NCI-H1930 (cell line): ENCODE measurements around the gene TNS3.

Experiments used
- DNase-seq, 2 experiments: peaks; one replicate each; lab custom pipeline; 2025; lab: John Stamatoyannopoulos, UW

The TNS3 gene

DNA sequence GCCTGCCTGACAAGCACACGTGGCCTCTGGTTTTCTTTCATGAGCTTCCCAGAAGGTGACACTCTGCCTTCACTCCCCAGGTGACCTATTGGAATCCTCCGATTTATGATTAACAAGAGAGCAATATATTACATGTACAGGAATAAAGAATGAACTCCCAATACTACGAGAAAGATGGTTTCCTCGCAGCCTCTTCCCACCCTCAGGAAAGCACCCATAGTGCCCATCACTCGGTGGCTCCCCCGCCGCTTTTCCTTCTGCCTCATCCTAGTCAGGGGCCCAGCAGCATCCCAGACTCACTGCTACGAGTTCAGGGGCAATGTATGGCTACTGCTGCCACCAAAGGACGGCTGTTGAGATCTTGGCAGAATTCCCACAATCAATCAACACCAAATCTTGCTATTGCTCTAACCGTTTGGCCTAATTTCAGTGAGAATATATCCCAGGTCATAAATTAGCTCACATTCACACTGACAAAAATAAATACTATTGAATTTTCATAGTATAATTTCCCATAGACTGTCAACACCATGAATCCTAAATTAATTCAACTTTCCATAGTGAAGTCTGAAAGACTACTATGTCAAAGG is 196.3 kb downstream of the TNS3 start:
- no peak for DNase-seq

DNA sequence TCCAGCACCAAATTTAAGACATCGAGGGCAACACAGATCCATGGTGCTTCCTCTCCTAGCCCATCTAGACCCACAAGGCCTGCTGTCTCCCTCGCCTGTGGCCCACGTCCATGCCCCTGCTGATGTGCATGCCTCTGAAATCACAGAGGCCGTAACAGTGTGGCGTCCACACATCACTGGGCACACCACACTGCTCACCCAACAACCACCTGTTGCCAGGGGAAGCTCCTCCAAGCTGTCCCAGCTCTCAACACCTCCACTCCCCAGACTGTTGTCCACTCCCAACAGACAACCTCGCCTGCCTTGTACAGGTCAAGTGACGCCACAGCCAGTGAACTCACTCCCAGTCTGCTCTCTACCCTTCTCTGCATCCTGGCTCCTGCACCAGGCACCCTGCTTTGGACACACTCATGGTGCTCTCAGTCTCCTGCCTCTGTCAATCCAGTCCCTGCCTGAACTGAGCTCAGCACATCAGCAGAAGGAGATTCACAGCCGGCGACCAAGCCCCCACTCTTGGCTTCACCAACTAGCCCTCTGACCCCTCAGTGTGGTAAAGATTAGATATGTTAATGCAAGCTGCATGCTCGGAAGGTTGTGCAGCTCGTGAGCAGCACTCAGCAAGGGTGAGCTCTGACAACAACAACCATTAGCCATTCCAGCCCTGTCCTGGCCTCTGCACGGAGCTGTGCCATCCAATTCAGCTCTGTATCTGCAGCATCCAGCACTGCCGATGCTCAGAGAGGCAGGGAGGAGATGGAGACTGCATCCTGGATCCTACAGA is 197.0 kb downstream of the TNS3 start:
- DNase-seq: no peak

DNA sequence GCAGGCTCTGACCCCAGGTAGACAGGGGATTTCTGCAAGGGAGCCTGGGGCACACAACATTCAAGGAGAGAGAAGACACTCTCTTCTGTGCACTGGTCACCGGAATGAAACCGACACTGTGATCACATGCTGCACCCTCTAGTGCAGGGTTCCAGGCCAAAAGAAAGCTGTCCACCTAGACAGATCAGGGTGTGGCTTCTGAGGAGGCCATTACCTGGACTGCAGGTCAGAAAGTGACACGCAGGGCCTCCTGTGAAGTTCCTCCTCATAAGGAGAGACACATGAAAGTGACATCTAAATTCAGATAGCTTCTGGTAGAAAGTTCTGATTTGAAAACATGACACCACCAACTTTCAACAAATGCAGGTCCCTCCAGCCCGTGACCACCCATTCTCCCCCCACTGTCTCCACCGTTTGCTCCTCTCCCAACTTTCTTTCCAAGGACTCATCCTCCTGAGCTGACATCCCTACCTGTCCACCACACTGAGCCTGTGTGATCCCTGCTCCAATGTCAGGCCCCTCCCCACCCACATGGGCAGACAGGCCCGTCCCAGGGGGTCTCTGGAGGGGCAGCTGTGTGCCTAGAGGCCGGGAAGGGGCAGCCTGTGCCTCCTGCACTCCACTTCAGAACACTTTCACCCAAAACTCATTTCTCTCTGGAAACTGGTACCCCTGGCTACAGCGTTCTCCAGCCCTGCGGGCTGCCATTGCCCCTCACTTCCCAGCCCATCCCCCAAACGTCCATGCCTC is 198.0 kb downstream of the TNS3 start:
- DNase-seq: no peak

DNA sequence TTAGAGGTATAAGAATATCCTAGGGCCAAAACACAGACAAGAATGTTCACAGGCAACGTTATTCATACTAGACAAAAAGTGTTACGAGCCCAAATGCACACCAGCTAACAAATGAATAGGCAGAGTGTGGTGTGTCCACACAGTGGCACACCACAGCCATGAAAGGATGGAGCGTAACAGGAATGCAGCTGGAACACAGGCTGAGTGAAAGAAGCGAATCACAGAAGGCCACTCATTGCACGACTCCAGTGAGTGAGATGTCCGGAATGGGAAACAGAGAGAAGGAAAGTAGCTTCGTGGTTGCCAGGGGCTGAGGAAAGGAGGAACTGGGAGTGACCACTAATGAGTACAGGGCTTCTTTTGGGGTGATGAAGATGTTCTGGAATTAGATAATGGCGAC is 198.8 kb downstream of the TNS3 start:
- no peak for DNase-seq

DNA sequence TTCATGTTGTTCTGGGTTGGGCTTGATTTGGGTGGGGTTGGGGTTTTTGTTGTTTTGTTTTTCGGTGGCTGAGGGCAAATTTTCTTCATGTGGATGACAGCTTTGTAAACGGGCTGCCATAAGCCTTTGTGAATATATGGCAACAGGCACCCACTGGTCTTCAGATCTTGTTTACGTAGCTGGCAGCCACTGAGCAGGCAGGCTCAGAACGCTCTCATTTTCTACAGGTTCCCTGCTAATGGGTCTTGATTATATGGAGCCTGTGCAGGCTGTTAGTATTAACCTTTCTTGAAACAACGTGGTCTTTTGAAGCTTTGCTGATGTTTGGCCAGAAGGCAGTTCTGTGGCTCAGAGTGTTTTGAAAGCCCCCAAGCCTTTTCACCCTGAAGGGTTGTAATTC is 199.7 kb downstream of the TNS3 start:
- DNase-seq: no peak

DNA sequence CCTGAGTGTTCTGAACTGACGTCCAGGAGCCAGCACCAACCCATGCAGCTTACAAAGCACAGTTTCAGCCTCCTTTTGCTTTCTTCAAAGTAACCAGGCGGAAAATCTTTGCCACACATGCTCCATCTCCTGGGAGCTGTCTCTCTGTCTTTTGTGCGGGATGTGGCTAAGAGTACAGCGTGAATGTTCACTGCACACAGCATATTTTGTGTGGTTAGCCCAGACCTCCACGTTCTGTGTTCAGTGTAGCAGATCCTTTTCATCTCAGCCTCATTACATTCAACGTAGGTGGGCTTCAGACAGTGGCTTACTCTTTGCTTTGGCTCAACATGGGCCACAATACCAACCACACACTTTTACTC is 200.8 kb downstream of the TNS3 start:
- DNase-seq: no peak

DNA sequence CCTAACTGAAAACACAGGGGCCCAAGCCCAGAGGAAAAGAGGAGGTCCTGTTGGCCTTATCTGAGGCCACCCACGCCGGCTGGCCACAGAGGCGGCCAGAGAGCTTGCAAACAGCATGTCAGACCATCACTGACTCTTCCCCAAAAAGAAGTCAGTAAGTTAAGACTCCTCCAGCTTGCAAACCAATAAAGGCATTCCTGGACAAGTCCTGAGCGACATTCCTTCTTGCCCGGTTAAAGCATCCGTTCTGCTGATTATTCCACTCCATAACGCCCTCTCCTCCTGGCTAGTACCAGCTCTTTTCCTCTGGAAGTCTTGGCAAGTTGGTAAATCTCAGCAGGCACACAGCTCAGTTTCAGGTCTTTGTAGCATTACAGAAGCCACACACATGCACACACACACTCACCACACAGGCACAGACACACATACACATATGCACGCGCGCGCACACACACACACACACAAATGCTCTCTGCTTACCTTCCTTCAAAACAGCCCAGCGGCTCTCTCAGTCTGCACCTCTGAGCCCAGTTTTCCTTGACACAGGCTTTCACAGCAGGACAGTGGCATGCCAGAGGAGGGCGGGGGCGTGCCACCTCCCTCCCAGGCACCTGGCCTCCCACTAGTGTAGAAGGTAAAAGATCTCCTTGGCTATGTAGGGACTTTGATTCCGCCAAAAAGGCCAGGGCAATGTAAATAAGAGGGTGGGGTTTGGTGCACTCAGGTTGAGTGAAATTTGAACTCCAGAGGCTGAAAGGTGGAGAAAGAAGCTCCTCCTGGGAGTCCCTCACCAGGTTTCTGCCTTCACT is 201.4 kb downstream of the TNS3 start:
- DNase-seq: no peak

DNA sequence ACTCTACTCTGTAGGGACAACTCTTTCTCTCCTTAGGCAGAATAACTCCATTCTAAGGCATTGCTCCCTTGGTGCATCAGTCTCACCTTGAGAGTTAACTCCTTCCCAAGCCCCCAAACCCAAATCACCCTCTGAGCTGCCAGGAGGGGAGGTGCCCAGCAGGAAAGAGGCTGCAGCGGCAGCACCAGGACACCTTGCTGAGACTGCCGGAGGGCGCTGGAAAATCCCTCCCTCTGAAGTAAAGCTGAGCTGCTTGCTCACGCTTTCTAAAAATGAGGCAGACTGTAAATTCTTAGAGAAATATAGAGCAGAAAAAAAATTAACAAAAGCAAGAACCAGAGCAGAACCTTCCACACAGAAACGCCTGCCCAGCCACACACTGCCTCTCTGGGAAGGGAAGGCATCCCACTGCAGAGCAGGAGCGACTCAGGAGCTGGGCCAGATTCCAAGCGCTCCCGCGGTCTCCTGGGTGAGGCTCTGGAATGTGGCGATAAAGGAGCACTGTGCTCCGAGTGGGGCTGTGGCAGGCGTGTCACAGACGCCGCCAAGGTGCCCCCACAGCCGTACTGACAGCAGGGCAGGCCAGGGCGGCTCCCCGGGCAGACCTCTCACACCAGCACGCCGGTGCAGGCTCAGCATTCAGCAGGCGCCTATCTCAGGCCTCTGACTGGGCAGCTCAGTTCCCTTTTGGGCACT is 202.1 kb downstream of the TNS3 start:
- no peak for DNase-seq

DNA sequence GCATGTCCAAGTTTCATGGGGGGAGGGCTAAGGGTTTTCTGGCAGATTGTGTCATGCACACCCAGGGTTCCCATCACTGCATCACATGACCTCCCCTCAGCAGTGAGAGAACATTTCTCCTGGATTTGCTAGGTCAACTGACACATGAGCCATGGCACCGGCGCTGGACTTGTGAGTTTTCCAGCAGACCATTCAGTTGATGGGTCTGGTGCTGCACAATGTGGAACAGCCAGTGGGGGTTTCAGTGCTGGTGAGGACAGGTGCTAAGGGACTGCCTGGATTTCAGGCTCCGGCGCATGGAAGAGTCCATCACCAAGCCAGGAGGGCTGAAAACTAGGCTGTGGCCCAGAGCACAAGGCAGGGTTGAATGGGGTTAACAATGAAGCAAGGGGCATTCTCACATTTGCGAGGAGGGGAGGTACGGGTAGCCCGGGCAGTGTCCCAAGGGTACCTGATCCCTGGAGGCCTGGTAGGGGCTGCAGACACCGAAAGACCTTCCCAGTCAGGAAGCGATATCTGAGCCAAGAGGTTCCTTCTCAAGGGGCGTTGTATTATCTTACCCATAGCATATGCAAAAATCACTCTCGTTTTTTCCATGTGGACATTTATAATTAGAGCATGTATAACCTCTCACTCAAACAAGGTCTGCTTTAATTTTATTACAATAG is 203.0 kb downstream of the TNS3 start:
- no peak for DNase-seq

DNA sequence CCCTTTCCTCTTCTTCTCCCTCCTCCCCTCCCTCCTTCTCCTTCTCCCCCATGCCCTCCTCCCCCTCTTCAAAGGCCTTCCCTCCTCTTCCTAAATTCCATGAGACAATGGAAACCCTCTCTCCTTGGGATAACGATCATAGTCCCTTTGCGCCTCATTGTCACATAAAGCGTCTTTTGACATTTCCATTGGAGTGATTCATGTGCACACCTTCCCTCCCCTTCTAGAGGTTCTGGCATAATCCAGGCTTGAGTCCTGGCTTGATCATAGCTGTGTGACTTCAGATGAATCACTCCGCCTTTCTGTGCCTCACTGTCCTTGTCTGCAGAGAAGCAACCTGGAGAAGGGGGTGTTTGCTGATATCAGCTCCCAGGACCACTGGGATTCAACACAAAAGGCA is 204.2 kb downstream of the TNS3 start:
- no peak for DNase-seq

DNA sequence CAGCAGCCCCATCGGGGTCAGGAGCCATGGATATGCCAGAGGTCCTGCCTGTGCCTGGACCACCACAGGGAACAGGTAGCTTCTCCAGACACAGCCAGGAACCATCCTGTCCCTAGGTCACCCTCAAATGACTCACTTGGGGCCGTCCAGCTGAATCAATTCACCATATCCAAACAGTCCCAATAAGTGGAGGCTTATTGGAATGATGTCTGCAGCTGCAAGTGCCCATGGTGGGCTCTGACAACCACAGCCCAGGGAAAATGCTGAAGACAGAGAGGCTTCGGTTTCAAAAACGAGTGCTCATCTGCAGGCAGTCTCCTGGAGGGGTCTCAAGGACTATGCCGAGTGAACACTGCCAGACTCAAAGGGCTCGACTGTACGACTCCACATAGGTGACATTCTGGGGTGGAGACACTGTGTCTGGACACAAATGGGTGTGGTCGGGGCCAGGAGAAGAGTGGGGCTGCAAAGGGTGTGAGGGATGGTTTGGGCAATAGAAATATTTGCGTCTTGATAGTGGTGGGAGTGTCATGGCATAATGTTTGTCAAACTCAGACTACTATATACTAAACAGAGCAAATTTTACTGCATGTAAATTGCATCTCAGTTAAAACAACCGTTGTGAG is 204.8 kb downstream of the TNS3 start:
- DNase-seq: no peak

DNA sequence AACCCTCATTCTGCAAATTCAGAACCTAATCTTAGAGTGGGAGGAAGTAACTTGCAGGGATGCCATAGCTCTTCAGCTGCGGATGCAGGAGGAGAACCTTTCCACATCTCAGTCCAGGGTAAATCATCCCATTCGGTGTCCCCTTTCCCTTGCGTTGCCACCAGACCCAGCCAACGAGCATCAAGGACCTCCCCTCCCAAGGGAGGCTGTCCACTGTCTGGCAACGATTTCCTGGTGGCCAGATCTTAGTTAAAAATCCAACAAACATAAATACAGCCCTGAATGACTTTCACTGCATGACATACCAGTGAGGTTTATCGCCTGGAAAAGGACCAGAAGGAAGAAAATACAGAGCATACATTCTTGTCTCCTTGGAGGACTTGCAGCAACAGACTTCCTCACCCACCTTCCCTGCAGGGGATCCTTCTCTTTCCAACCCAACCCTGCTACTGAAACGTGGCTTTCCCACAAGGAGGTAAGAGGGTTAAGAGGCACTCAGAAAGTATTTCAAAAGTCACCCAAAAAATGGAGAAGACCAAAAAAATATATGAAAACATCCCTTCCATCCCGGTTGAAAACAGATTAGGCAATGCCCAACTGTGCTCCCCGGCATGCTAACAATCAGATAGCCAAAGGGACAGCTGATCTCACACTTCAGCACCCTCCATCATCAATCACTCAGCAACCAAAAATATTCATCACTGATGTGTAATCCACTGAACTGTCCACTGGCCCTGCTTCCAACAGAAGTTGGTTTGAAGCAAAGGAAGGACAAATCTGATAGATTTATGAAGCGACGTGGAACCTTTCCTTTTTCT is 206.6 kb downstream of the TNS3 start:
- DNase-seq: no peak

DNA sequence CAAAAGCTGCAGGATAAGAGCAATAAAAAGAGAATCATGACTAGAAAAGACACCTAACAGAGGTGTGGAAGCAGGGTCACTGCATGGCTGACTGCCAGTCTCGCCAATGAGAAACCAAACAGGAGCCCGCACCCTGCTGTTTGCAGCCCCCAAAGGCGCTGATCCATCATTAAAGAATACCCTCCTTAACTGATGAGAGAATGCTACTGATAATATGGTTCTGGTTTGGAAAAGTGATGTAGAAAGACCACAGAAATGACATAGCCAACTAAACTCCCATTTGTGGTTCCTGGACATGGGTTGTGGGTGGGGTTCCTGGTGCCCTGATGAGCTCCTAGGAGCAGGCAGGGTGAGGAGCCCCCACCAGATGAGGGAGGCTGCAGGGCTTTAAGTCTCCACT is 207.4 kb downstream of the TNS3 start:
- no peak for DNase-seq

DNA sequence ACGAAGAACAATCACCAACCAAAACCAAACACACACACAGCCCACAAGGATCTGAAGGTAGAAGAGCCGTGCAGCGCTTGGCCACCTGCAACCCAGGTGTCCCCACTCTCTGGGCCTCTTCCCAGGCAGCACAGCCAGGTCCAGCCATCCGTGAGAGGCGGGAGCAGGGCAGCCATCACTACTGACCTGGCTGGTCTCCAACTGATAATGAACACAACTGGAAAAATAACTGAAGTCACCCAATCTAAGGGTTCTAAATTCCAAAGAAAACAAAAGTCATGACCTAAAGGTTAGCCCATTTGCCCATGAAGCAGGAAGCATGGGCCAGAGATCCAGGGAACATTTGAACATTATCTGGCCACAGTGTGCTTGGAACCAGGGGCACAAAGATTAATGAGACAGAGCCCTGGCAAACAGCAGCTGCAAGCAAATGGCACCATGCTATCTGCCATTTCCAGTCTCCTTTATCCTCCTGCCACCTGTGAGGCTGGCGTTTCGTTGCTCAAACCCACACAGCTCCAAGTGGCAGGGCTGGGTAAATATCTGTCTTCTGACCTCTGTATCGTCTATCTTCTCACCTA is 207.9 kb downstream of the TNS3 start:
- DNase-seq: no peak

DNA sequence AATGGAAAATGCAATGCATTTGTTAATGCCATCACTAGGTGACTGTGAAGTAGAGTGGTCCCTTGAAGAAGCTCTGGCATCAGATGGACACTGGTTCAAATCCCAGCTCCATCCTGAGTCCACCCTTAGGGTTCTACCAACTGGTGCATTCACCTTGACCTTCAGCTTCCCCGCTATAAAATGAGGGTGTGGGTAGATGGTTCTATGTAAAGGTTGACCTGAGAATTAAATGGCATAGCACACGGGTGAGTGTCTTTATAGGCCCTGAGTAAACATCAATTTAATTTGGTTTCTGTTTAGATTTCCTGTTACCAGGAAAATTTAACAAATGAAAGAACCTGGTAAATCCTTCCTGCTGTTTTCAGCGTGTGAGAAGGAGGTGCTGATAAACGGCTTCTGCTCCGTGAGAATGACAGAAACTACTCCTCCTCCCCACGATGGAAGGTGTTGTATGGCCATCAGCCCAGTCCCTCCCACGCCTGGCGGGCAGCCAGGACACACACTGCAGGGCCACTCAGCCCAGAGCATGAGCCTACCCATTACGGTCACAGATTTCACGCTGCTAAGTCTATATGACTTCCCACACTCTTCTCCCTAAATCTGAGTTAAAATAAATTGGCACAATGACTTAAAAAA is 210.1 kb downstream of the TNS3 start:
- no peak for DNase-seq

DNA sequence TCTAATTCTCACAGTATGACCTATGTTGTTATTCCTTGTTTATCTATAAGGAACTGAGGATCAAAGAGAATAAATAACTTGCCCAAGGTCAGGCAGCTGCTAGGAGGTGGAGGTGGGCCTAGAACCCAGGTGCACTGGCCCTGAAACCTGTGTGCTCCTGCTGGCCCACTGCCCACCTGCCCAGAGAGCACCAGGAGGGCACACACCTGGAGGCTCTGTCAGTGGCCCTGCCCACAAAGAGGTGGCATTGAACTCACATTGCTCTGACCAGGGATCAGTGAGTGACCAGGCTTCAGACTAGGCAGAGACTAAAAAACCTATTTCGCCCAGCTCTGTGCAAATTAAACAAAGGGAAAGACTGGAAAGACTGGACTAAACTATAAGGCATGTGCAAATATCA is 210.6 kb downstream of the TNS3 start:
- DNase-seq: no peak

DNA sequence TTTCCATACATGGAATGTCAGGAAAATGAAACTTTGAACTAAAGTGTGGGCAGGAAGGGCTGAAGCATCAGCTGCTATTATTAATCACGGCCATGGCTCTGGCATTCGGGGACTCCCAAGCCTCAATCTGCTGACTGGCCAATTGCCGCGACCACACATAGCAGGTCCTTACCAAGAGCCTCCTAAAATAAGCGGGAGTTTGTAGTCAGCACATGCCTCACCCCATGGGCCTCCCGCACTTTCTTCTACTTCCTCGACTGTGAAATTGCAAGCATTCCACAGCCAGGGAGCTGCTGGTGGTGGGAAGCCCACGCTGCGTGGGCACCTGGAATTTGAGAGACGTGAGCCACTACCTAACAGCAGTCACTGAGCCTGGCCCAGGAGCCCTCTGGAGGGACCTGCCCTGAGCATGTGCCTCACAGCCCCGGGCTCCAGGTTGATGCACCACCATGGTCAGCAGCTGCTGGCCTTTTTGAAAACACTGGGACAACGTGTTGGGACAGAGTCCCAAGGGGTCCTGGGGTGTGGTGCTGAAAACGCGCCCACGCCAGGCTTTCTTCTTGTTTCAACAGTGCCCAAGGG is 211.4 kb downstream of the TNS3 start:
- DNase-seq: no peak

DNA sequence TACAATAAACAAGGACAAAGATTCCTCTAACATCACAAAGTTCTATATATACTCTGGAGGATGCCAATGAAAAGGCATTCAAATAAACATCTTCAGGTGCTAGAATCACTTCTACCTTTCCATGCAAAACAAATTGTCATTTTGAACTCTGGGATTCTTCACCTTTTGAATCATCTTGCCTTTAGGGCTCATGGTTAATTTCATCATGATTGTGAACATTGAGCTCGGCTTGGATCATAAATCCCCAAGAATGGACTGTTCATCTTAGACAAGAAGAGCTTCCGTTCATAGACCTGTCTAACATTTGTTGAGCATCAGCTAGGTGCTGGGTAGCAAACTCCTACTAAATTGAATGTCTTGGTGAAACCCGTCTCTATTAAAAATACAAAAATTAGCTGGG is 212.2 kb downstream of the TNS3 start:
- no peak for DNase-seq
